HEK293 (cell line): ENCODE results near the gene MAP4K2.

Experiments
- CTCF ChIA-PET: fragments of 350-600 bp; formaldehyde crosslinking; extraction: SDS; loops from one replicate; lab custom pipeline; 2021; ENCODE audit warnings: antibody characterized with exemption; lab: Yijun Ruan, JAX
- POLR2A ChIA-PET: fragments of 300-600 bp; formaldehyde crosslinking; extraction: SDS; loops from one replicate; lab custom pipeline; 2020; ENCODE audit warnings: antibody characterized with exemption, inconsistent platforms; lab: Yijun Ruan, JAX
- H3K27ac ChIP-seq: fragments of 200-500 bp; sonication (Bioruptor generic); 2 replicates; pipeline ENCODE4 v1.5.1; 2014; ENCODE audit warnings: low read depth, low read length, control low read depth, inconsistent platforms; ENCODE audit errors: extremely low read depth
- H3K36me3 ChIP-seq, 2 experiments: fragments of 200-500 bp in 1 of 2; sonication (Bioruptor generic) in 1 of 2; 1 replicate in 1 of 2; 2 replicates in 1 of 2; pipeline ENCODE4 v1.5.1; 2014 to 2017; ENCODE audit warnings: inconsistent platforms in 2 of 2, low read length in 2 of 2; ENCODE audit not compliant: control insufficient read depth in 2 of 2, insufficient read depth in 1 of 2
- H3K4me1 ChIP-seq: fragments of 200-500 bp; sonication (Bioruptor generic); 2 replicates; pipeline ENCODE4 v1.5.1; 2014; ENCODE audit warnings: mild to moderate bottlenecking, low read length, inconsistent platforms; ENCODE audit not compliant: control insufficient read depth, insufficient read depth
- H3K4me3 ChIP-seq: 2 replicates; pipeline ENCODE4 v1.5.1; 2011; ENCODE audit warnings: low read depth, mild to moderate bottlenecking, control low read depth, low read length, moderate library complexity
- H3K9me3 ChIP-seq: fragments of 200-500 bp; sonication (Bioruptor generic); 2 replicates; pipeline ENCODE4 v1.5.1; 2014; ENCODE audit warnings: low read depth, low read length, inconsistent platforms; ENCODE audit not compliant: control insufficient read depth, insufficient read depth
- ATF2 ChIP-seq: fragments of 450-650 bp; formaldehyde crosslinking; IDR thresholded peaks from 2 replicates; pipeline ENCODE4 v1.5.1; 2016; ENCODE audit warnings: missing biosample characterization, missing genetic modification characterization, low read depth
- CTCF ChIP-seq: fragments of 450-650 bp; formaldehyde crosslinking; IDR thresholded peaks from 2 replicates; pipeline ENCODE4 v1.5.1; 2016; ENCODE audit warnings: missing biosample characterization, missing genetic modification characterization
- EGR2 ChIP-seq: fragments of 450-650 bp; formaldehyde crosslinking; IDR thresholded peaks from 2 replicates; pipeline ENCODE4 v1.5.1; 2016; ENCODE audit warnings: low read depth, missing biosample characterization, missing genetic modification characterization
- FEZF1 ChIP-seq: fragments of 450-650 bp; formaldehyde crosslinking; IDR thresholded peaks from 2 replicates; pipeline ENCODE4 v1.5.1; 2016; ENCODE audit warnings: missing biosample characterization, missing genetic modification characterization
- GLIS2 ChIP-seq: fragments of 450-650 bp; formaldehyde crosslinking; IDR thresholded peaks from 2 replicates; pipeline ENCODE4 v1.5.1; 2016; ENCODE audit warnings: missing biosample characterization, missing genetic modification characterization
- KLF1 ChIP-seq: fragments of 450-650 bp; formaldehyde crosslinking; IDR thresholded peaks from 2 replicates; pipeline ENCODE4 v1.5.1; 2016; ENCODE audit warnings: missing biosample characterization, missing genetic modification characterization
- KLF17 ChIP-seq: fragments of 450-650 bp; formaldehyde crosslinking; IDR thresholded peaks from 2 replicates; pipeline ENCODE4 v1.5.1; 2016; ENCODE audit warnings: missing biosample characterization, missing genetic modification characterization
- SP2 ChIP-seq: fragments of 450-650 bp; formaldehyde crosslinking; IDR thresholded peaks from 2 replicates; pipeline ENCODE4 v1.5.1; 2016; ENCODE audit warnings: missing biosample characterization, missing genetic modification characterization
- SP3 ChIP-seq: fragments of 450-650 bp; formaldehyde crosslinking; IDR thresholded peaks from 2 replicates; pipeline ENCODE4 v1.5.1; 2016; ENCODE audit warnings: missing biosample characterization, missing genetic modification characterization
- TCF7L2 ChIP-seq: IDR thresholded peaks from 2 replicates; pipeline ENCODE4 v1.6.1; 2011; ENCODE audit warnings: low read depth, mild to moderate bottlenecking, inconsistent platforms, low read length, moderate library complexity, borderline replicate concordance
- WT1 ChIP-seq: fragments of 450-650 bp; formaldehyde crosslinking; IDR thresholded peaks from 2 replicates; pipeline ENCODE4 v1.5.1; 2016; ENCODE audit warnings: missing biosample characterization, missing genetic modification characterization
- ZIC2 ChIP-seq: fragments of 450-650 bp; formaldehyde crosslinking; IDR thresholded peaks from 2 replicates; pipeline ENCODE4 v1.5.1; 2016; ENCODE audit warnings: missing biosample characterization, missing genetic modification characterization
- ZNF292 ChIP-seq: fragments of 450-650 bp; formaldehyde crosslinking; IDR thresholded peaks from 2 replicates; pipeline ENCODE4 v1.5.1; 2016; ENCODE audit warnings: low read depth, missing biosample characterization, missing genetic modification characterization, borderline replicate concordance
- ZNF341 ChIP-seq: fragments of 450-650 bp; formaldehyde crosslinking; IDR thresholded peaks from 2 replicates; pipeline ENCODE4; 2016; ENCODE audit warnings: low read depth, missing biosample characterization, missing genetic modification characterization
- ZNF423 ChIP-seq: fragments of 450-650 bp; formaldehyde crosslinking; IDR thresholded peaks from 2 replicates; pipeline ENCODE4 v1.5.1; 2016; ENCODE audit warnings: missing biosample characterization, missing genetic modification characterization
- ZNF518A ChIP-seq: fragments of 450-650 bp; formaldehyde crosslinking; conservative IDR thresholded peaks from 2 replicates; pipeline ENCODE4 v1.5.1; 2016; ENCODE audit warnings: low read depth, missing biosample characterization, missing genetic modification characterization
- ZNF571 ChIP-seq: fragments of 450-650 bp; formaldehyde crosslinking; IDR thresholded peaks from 2 replicates; pipeline ENCODE4 v1.5.0; 2017; ENCODE audit warnings: missing biosample characterization, missing genetic modification characterization
- ZNF585B ChIP-seq: fragments of 450-650 bp; formaldehyde crosslinking; IDR thresholded peaks from 2 replicates; pipeline ENCODE4 v1.5.1; 2016; ENCODE audit warnings: missing biosample characterization, missing genetic modification characterization
- ZNF600 ChIP-seq: fragments of 450-650 bp; formaldehyde crosslinking; IDR thresholded peaks from 2 replicates; pipeline ENCODE4 v1.5.1; 2016; ENCODE audit warnings: missing biosample characterization, missing genetic modification characterization
- ZNF621 ChIP-seq: fragments of 450-650 bp; formaldehyde crosslinking; IDR thresholded peaks from 2 replicates; pipeline ENCODE4 v1.5.1; 2017; ENCODE audit warnings: missing biosample characterization, missing genetic modification characterization
- ZNF623 ChIP-seq: fragments of 450-650 bp; formaldehyde crosslinking; IDR thresholded peaks from 2 replicates; pipeline ENCODE4 v1.5.1; 2016; ENCODE audit warnings: missing biosample characterization, missing genetic modification characterization
- ZNF629 ChIP-seq: fragments of 450-650 bp; formaldehyde crosslinking; IDR thresholded peaks from 2 replicates; pipeline ENCODE4 v1.5.1; 2017; ENCODE audit warnings: missing biosample characterization, missing genetic modification characterization
- ZNF692 ChIP-seq: fragments of 450-650 bp; formaldehyde crosslinking; IDR thresholded peaks from 2 replicates; pipeline ENCODE4 v1.5.1; 2016; ENCODE audit warnings: missing biosample characterization, missing genetic modification characterization

Gene MAP4K2

GRCh38 chr11:64809781-64810241 is 6.8 kb upstream of the MAP4K2 start:
- ChIA-PET POLR2A (interaction anchor here (0.5 to 1.8 kb wide), 4 partner anchors 31 to 372 kb away, joined by 3 to 7 read pairs (median 3); partner anchors contain the start of genes CAPN1, CDC42BPG and SF1), CTCF (interaction anchor here (0.5 to 1.7 kb wide), 6 partner anchors 8 to 274 kb away, joined by 3 to 8 read pairs (median 4); partner anchors contain the start of genes CDCA5 and ZFPL1)
- no peaks in the 10 kb centered on the region for H3K9me3 ChIP-seq
- peak; percentile 36; the same call in 1 of the 2 replicates for TF ChIP-seq ZNF600
- no peak for TF ChIP-seq ZNF423 (tag by site-specific recombination)
- 0 out of 2 replicates have a peak, but pooled peaks have one; percentile 7 for TF ChIP-seq EGR2
- TF ChIP-seq SP3 (tag by site-specific recombination), result peak; percentile 67
- peak; percentile 59 for TF ChIP-seq ZNF341
- 0 out of 2 replicates have a peak, but pooled peaks have one; percentile 23 for TF ChIP-seq KLF17 (tag by site-specific recombination)
- TF ChIP-seq ZNF585B, result no peak
- no peak for TF ChIP-seq ZNF292 (tag by site-specific recombination)
- peak; percentile 70 for TF ChIP-seq SP2 (tag by site-specific recombination)
- no peak for TF ChIP-seq WT1
- TF ChIP-seq ZIC2, result no peak
- TF ChIP-seq CTCF, result no peak
- peak; percentile 35; the same call in 1 of the 2 replicates for TF ChIP-seq ZNF692 (tag by site-specific recombination)
- no peak for TF ChIP-seq TCF7L2
- TF ChIP-seq KLF1 (tag by site-specific recombination), result peak; percentile 72
- TF ChIP-seq ATF2 (tag by site-specific recombination), result no peak
- no peak for TF ChIP-seq ZNF629
- TF ChIP-seq ZNF623 (tag by site-specific recombination), result no peak
- TF ChIP-seq ZNF571 (tag by site-specific recombination), result no peak
- TF ChIP-seq, all 188 proteins: peak for 8
- Histone ChIP-seq H3K36me3 (peaks cover 0 to 41% of the 10 kb centered on the region in 2 experiments; a peak in 2 of 3 replicates), H3K27ac (no peak overlapping the region; the same call in 1 of the 2 replicates), H3K4me1 (no peaks in the 10 kb centered on the region), H3K4me3 (peak overlapping the region; percentile 75)

GRCh38 chr11:64805481-64805880 is 2.5 kb upstream of the MAP4K2 start:
- Histone ChIP-seq H3K4me3 (no peak overlapping the region), H3K9me3 (no peaks in the 10 kb centered on the region), H3K4me1 (peaks cover 4% of the 10 kb centered on the region), H3K27ac (no peak overlapping the region), H3K36me3 (peaks cover 0 to 46% of the 10 kb centered on the region in 2 experiments; a peak in 2 of 3 replicates)
- TF ChIP-seq ZNF518A (no peak), GLIS2 (tag by site-specific recombination) (peak; percentile 58), ZNF621 (tag by site-specific recombination) (no peak), ZIC2 (peak; percentile 16; the same call in 1 of the 2 replicates), FEZF1 (tag by site-specific recombination) (no peak), ATF2 (tag by site-specific recombination) (peak; percentile 50; the same call in 1 of the 2 replicates), ZNF600 (no peak)
- ChIA-PET POLR2A (no interaction called here), CTCF (no interaction called here)
